Measurements from ENCODE around the gene SUSD5. TPM values are rescaled to one million over a fixed set of nuclear protein-coding genes. Genes with fewer than 3 reads are reported as not detected.
A peak's percentile ranks its signal among the peaks of the same experiment; 100 is the strongest.
"Not testable (repeated sequence)": the region's sequence is repeated elsewhere in the genome, so short reads cannot be mapped to it uniquely, and the experiment has no call there.

Gene SUSD5
- total and polyA plus RNA-seq, 4 donors, result 46.3 to 230 (median 140) TPM

GRCh38 chr3:33113772-33114621 lies 104.6 kb downstream of the SUSD5 start, which contains the start of gene CRTAP:
TSS of gene CRTAP (plus strand) at chr3:33114014. CDS start at chr3:33114078, 64 bp downstream.
- peak; percentile 98 to 99 for DNase-seq
- peak within 1 kb of the TSS; percentile 83 to 90 for H3K27ac ChIP-seq (ENCODE audit: low read depth in 1 of 2, low read length in 2 of 2)
- no peaks in the 10 kb centered on the region for H3K36me3 ChIP-seq (ENCODE audit: control insufficient read depth in 1 of 2, insufficient read depth in 2 of 2, low read length in 1 of 2)
- H3K27me3 ChIP-seq (ENCODE audit: control insufficient read depth in 1 of 2, insufficient read depth in 2 of 2, low read length in 1 of 2), result no peaks in the 10 kb centered on the region
- H3K4me3 ChIP-seq (ENCODE audit: low read length in 2 of 2), result peak within 1 kb of the TSS; percentile 29 to 60
- peak; percentile 98 for ATAC-seq (ENCODE audit: low FRiP score)
- WGBS, 2 donors, result 0 to 1% methylated on average over 82 to 98 of the region's 98 CpGs
- H3K9me3 ChIP-seq (ENCODE audit: control insufficient read depth, low read length), result no peaks in the 10 kb centered on the region
- no peaks in the 10 kb centered on the region for H3K4me1 ChIP-seq (ENCODE audit: control insufficient read depth in 1 of 2, insufficient read depth in 2 of 2, low read length in 2 of 2)
- intact Hi-C loops (cut with DNase I), result loop anchor here in 1 of 2 donors (1.0 kb wide), 1 partner anchor 17 kb away; the partner anchor contains the start of genes GLB1 and TMPPE

- ATAC-seq (ENCODE audit: low FRiP score) (no peak), DNase-seq (no peak)
- intact Hi-C loops (cut with DNase I), result no loop called here
- H3K27ac ChIP-seq (ENCODE audit: low read depth in 1 of 2, low read length in 2 of 2), result no peak overlapping the region
- H3K36me3 ChIP-seq (ENCODE audit: control insufficient read depth in 1 of 2, insufficient read depth in 2 of 2, low read length in 1 of 2), result no peaks in the 10 kb centered on the region
- H3K27me3 ChIP-seq (ENCODE audit: control insufficient read depth in 1 of 2, insufficient read depth in 2 of 2, low read length in 1 of 2), result no peaks in the 10 kb centered on the region
- H3K4me1 ChIP-seq (ENCODE audit: control insufficient read depth in 1 of 2, insufficient read depth in 2 of 2, low read length in 2 of 2), result no peaks in the 10 kb centered on the region
- H3K4me3 ChIP-seq (ENCODE audit: low read length in 2 of 2), result no peak overlapping the region
- H3K9me3 ChIP-seq (ENCODE audit: control insufficient read depth, low read length), result no peaks in the 10 kb centered on the region
- 96 to 97% methylated on average over 8 of the region's 8 CpGs for WGBS, 2 donors
These were observed 107.0 kb downstream of the SUSD5 start for GRCh38 chr3:33111581-33111980.

GRCh38 chr3:33106854-33107253 lies 111.8 kb downstream of the SUSD5 start:
- 82 to 89% methylated on average over 2 of the region's 2 CpGs for WGBS, 2 donors
- H3K27ac ChIP-seq (ENCODE audit: low read depth in 1 of 2, low read length in 2 of 2); intact Hi-C loops (cut with DNase I); H3K9me3 ChIP-seq (ENCODE audit: control insufficient read depth, low read length); H3K4me3 ChIP-seq (ENCODE audit: low read length in 2 of 2); DNase-seq; H3K27me3 ChIP-seq (ENCODE audit: control insufficient read depth in 1 of 2, insufficient read depth in 2 of 2, low read length in 1 of 2); ATAC-seq (ENCODE audit: low FRiP score); H3K4me1 ChIP-seq (ENCODE audit: control insufficient read depth in 1 of 2, insufficient read depth in 2 of 2, low read length in 2 of 2); H3K36me3 ChIP-seq (ENCODE audit: control insufficient read depth in 1 of 2, insufficient read depth in 2 of 2, low read length in 1 of 2): not testable (repeated sequence)

- H3K4me1 ChIP-seq (ENCODE audit: control insufficient read depth in 1 of 2, insufficient read depth in 2 of 2, low read length in 2 of 2), result no peaks in the 10 kb centered on the region
- no peak overlapping the region for H3K27ac ChIP-seq (ENCODE audit: low read depth in 1 of 2, low read length in 2 of 2)
- no peaks in the 10 kb centered on the region for H3K27me3 ChIP-seq (ENCODE audit: control insufficient read depth in 1 of 2, insufficient read depth in 2 of 2, low read length in 1 of 2)
- ATAC-seq (ENCODE audit: low FRiP score) (no peak), DNase-seq (no peak)
- H3K4me3 ChIP-seq (ENCODE audit: low read length in 2 of 2), result no peak overlapping the region
- H3K9me3 ChIP-seq (ENCODE audit: control insufficient read depth, low read length), result no peaks in the 10 kb centered on the region
- no peaks in the 10 kb centered on the region for H3K36me3 ChIP-seq (ENCODE audit: control insufficient read depth in 1 of 2, insufficient read depth in 2 of 2, low read length in 1 of 2)
- intact Hi-C loops (cut with DNase I), result no loop called here
- 57 to 58% methylated on average over 3 of the region's 3 CpGs for WGBS, 2 donors
These were observed 113.2 kb downstream of the SUSD5 start for GRCh38 chr3:33105341-33105948.

GRCh38 chr3:33104803-33105202 lies 113.8 kb downstream of the SUSD5 start:
- WGBS, 2 donors, result 87 to 92% methylated on average over 3 of the region's 3 CpGs
- ATAC-seq (ENCODE audit: low FRiP score) (no peak), DNase-seq (no peak)
- Histone ChIP-seq H3K4me3 (ENCODE audit: low read length in 2 of 2) (no peak overlapping the region), H3K36me3 (ENCODE audit: control insufficient read depth in 1 of 2, insufficient read depth in 2 of 2, low read length in 1 of 2) (no peaks in the 10 kb centered on the region), H3K27me3 (ENCODE audit: control insufficient read depth in 1 of 2, insufficient read depth in 2 of 2, low read length in 1 of 2) (no peaks in the 10 kb centered on the region), H3K9me3 (ENCODE audit: control insufficient read depth, low read length) (no peaks in the 10 kb centered on the region), H3K4me1 (ENCODE audit: control insufficient read depth in 1 of 2, insufficient read depth in 2 of 2, low read length in 2 of 2) (no peaks in the 10 kb centered on the region), H3K27ac (ENCODE audit: low read depth in 1 of 2, low read length in 2 of 2) (no peak overlapping the region)
- intact Hi-C loops (cut with DNase I), result no loop called here

GRCh38 chr3:33103480-33103879 lies 115.1 kb downstream of the SUSD5 start:
- 88 to 93% methylated on average over 3 of the region's 3 CpGs for WGBS, 2 donors

GRCh38 chr3:33103034-33103433 lies 115.6 kb downstream of the SUSD5 start:
- ATAC-seq (ENCODE audit: low FRiP score), result no peak
- Histone ChIP-seq H3K4me1 (ENCODE audit: control insufficient read depth in 1 of 2, insufficient read depth in 2 of 2, low read length in 2 of 2) (no peaks in the 10 kb centered on the region), H3K36me3 (ENCODE audit: control insufficient read depth in 1 of 2, insufficient read depth in 2 of 2, low read length in 1 of 2) (no peaks in the 10 kb centered on the region), H3K9me3 (ENCODE audit: control insufficient read depth, low read length) (no peaks in the 10 kb centered on the region), H3K4me3 (ENCODE audit: low read length in 2 of 2) (no peak overlapping the region), H3K27me3 (ENCODE audit: control insufficient read depth in 1 of 2, insufficient read depth in 2 of 2, low read length in 1 of 2) (no peaks in the 10 kb centered on the region), H3K27ac (ENCODE audit: low read depth in 1 of 2, low read length in 2 of 2) (no peak overlapping the region)
- 94 to 96% methylated on average over 3 of the region's 3 CpGs for WGBS, 2 donors
- DNase-seq, result no peak
- intact Hi-C loops (cut with DNase I), result no loop called here

More at GRCh38 chr3:33103480-33103879, 115.1 kb downstream of the SUSD5 start:
- H3K4me1 ChIP-seq (ENCODE audit: control insufficient read depth in 1 of 2, insufficient read depth in 2 of 2, low read length in 2 of 2), result no peaks in the 10 kb centered on the region
- no peaks in the 10 kb centered on the region for H3K36me3 ChIP-seq (ENCODE audit: control insufficient read depth in 1 of 2, insufficient read depth in 2 of 2, low read length in 1 of 2)
- H3K27ac ChIP-seq (ENCODE audit: low read depth in 1 of 2, low read length in 2 of 2), result no peak overlapping the region
- no peaks in the 10 kb centered on the region for H3K9me3 ChIP-seq (ENCODE audit: control insufficient read depth, low read length)
- no peak for ATAC-seq (ENCODE audit: low FRiP score)
- intact Hi-C loops (cut with DNase I), result no loop called here
- H3K4me3 ChIP-seq (ENCODE audit: low read length in 2 of 2), result no peak overlapping the region
- H3K27me3 ChIP-seq (ENCODE audit: control insufficient read depth in 1 of 2, insufficient read depth in 2 of 2, low read length in 1 of 2), result no peaks in the 10 kb centered on the region
- DNase-seq, result no peak

- Histone ChIP-seq H3K4me3 (ENCODE audit: low read length in 2 of 2) (no peak overlapping the region), H3K27ac (ENCODE audit: low read depth in 1 of 2, low read length in 2 of 2) (no peak overlapping the region), H3K36me3 (ENCODE audit: control insufficient read depth in 1 of 2, insufficient read depth in 2 of 2, low read length in 1 of 2) (no peaks in the 10 kb centered on the region), H3K9me3 (ENCODE audit: control insufficient read depth, low read length) (no peaks in the 10 kb centered on the region), H3K4me1 (ENCODE audit: control insufficient read depth in 1 of 2, insufficient read depth in 2 of 2, low read length in 2 of 2) (no peaks in the 10 kb centered on the region), H3K27me3 (ENCODE audit: control insufficient read depth in 1 of 2, insufficient read depth in 2 of 2, low read length in 1 of 2) (no peaks in the 10 kb centered on the region)
- DNase-seq, result no peak
- intact Hi-C loops (cut with DNase I), result no loop called here
- 41 to 56% methylated on average over 2 of the region's 2 CpGs for WGBS, 2 donors
- no peak for ATAC-seq (ENCODE audit: low FRiP score)
These were observed 118.4 kb downstream of the SUSD5 start for GRCh38 chr3:33100229-33100628.
